SK-MEL-5 (cell line): ENCODE results near the gene KIAA0513. TPM values are rescaled to one million over a fixed set of nuclear protein-coding genes. Genes with fewer than 3 reads are reported as not detected.

Experiments
- DNase-seq: peaks from one replicate; pipeline ENCODE4 v3.0.0-alpha.2; 2016; ENCODE audit warnings: low read depth, low spot score
- in situ Hi-C: cut with HindIII; loops from 2 replicates; pipeline ENCODE4 v1.10.0; 2016; ENCODE audit warnings: low sequenced_read_pairs, high pct_unique_total_duplicates, low pct_unique_long_range_greater_than_20kb
- total RNA-seq: library from RNA; depleted of rRNA; stranded (reverse); fragments of >200 nt; shearing (Covaris generic); gene quantifications from 2 replicates; pipeline ENCODE4 v1.2.3, GENCODE V29; 2014

KIAA0513 gene
- total RNA-seq, 1 experiment from 2014 or later = 2.9 TPM

DNA sequence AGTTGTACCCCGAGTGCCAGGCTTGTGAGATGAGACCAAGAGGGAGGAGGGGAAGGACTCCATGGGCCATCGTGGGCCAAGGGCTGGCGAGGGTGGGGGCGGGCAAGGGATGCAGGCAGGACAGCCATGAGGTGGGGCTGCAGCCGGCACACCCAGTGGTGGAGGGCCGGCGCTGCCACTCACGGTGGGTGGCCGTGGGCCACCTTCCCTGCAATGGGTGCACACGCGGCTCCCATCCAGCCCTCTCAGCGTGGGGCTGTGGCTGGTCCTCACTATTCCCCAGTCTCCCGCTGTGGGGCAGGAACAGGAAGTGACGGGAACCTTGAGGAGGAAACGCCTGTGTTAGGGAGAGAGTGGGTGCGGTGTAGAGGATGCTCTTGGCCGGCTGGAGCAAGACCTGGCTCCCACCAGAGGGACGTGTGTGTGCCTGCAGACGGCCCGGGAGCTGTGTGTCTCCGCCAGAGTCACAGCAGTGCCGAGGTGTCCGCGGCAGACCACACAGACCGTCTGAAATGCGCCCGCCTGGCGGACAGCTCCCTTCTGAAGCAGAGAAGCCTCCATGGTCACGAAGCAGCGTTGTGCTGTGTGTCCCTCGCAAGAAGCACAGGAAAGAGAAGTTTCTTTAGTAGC is 61.1 kb downstream of the KIAA0513 start:
- in situ Hi-C loops = no loop called here
- DNase-seq = no peak

GRCh38 chr16:85089525-85089924 is 61.9 kb downstream of the KIAA0513 start:
- no peak for DNase-seq
- in situ Hi-C loops = no loop called here

DNA sequence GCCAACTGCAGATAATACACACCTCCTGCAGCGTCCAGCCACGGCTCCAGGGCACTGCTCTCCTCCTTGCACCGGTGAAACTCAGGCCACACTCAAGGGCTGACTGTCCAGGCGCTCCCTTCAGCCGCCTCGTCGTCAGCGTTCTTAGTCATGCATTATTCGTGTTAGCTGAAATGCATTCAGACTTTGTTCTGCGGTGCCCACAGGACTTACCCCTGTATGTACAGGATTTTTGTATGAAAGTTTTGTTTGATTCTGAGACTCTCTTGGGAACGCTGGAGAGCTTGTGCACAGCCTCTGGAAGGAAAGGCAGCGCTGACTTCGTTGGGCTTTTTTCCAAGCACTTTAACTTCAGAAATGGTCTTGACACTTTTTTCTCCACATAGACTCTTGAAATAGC is 62.6 kb downstream of the KIAA0513 start:
- DNase-seq = peak; percentile 16

GRCh38 chr16:85090873-85091521 is 63.4 kb downstream of the KIAA0513 start:
- in situ Hi-C loops = no loop called here
- no peak for DNase-seq

More for the DNA sequence above, 62.6 kb downstream of the KIAA0513 start:
- in situ Hi-C loops = no loop called here

DNA sequence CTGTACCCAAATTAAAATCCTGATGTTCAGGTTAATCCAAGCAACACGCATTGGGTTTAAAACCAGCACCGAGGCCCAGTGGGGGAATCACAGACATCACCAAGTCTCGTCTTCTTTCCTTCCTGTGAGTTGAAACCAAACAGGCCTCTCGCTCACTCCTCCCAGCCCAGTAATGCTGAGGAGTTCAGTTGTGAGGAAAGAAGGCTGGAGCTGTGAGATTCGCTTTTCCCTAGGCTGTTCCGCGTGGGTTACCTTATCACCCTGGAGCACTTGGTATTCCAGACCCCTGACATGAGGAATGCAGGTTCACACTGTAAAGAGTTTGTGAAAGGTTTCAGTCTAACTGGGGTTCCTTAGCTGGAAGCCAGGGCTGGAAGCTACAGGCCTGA is 63.9 kb downstream of the KIAA0513 start:
- no peak for DNase-seq
- in situ Hi-C loops = no loop called here

- in situ Hi-C loops = no loop called here
- no peak for DNase-seq
Observed at GRCh38 chr16:85092309-85092708, 64.7 kb downstream of the KIAA0513 start.

GRCh38 chr16:85092851-85093250 is 65.3 kb downstream of the KIAA0513 start:
- in situ Hi-C loops = no loop called here
- no peak for DNase-seq

- DNase-seq = no peak
- in situ Hi-C loops = no loop called here
Observed at GRCh38 chr16:85093705-85094104, 66.1 kb downstream of the KIAA0513 start.

DNA sequence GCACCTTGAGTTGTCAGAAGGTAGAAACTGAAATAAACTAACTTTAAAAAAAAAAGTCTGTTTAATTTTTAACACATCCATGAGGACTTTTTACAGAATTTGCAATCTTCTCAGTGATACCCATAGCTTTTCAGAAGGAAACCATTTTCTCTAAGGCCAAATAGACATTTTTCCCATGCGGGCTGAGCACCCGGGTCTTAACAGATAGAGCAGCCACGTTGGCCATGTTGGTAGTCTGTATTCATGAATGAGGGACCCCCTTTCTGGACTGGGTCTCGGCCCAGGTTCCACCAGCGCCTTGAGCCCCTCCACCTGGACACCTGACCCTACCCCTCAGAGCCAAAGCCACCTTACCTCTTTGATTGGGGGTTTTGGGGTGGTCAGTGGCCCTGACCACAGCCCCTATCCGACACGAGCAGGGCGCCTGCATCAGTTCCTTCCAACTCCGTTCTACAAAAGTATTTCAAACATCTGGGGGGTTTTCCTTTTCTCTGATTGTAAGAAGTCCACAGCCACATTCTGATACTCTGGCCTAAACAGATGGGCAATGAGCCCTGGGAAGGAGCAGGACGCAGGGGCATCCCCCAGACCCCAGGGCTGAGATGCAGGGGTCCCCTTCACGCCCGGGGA is 66.7 kb downstream of the KIAA0513 start:
- DNase-seq = no peak
- in situ Hi-C loops = no loop called here

DNA sequence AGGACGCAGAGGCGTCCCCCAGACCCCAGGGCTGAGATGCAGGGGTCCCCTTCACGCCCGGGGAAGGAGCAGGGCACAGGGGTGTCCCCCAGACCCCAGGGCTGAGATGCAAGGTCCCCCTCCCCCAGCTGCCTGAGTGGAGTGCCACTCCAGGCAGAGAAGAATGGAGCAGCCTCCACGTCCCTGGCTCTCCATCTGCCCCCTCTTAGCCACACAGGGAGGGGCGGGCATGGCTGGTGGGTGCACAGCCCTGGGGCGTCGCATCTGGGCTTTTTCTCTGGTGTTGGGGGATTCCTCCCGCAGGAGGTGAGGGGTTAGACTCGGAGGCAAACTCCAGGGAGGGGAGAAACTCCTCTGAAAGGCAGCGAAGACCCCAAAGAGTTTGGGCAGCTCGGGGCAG is 67.2 kb downstream of the KIAA0513 start:
- DNase-seq = no peak
- in situ Hi-C loops = no loop called here

DNA sequence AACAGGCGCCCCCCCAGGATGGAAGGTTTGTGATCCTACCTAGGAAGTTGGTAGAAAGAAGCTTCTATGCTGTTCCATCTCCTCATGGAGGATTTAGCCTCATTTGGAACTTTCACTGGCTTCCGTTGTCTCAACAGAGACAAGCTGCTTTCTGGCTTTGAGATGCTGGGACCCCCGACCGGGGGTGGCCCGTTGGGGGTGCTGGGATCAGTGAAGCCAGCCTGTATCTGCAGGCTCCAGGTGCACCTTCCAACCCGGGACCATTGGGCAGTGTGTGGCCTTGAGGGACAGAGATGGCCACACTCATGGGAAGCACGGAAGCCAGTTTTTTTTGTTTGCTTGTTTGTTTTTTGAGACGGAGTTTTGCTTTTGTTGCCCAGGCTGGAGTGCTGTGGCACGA is 69.3 kb downstream of the KIAA0513 start:
- DNase-seq = no peak
- in situ Hi-C loops = no loop called here

DNA sequence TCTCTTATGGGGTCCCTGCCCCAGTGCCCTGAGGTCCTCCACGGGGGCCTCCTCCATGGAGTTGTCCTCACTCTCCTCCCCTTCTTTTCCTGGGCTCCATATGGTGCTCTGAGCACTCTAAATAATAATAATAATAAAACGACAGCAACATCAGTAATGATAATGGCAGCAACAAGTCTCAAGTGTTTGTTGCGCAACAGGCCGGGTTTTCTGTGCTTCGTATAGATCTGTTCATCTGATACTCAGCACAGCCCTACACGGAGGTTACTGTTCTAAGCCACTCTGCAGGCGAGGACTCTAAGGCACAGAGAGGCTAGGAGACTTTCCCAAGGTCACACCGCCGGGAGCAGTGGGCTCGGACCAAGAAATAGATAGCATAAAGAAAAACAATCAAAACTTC is 71.0 kb downstream of the KIAA0513 start:
- DNase-seq = no peak

DNA sequence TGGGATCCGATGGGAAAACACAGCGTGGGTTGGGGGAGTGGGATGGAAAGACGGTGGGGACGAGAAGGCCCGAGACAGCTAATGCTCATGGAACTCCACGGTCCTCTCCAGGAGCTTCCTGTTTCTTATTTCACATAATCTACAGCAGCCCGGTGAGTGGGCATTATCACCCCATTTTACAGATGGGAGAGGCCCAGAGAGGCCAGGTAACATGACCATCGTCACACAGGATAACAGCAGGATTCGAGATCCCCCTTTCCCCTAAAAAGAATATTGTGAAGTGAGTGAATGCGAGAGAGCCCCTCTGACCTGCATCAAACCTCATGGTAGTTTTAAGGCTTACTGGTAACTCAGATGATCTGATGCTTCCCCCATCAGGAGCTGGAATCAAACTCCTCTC is 72.7 kb downstream of the KIAA0513 start:
- no peak for DNase-seq
- in situ Hi-C loops = no loop called here

More for the DNA sequence above, 71.0 kb downstream of the KIAA0513 start:
- in situ Hi-C loops = no loop called here

DNA sequence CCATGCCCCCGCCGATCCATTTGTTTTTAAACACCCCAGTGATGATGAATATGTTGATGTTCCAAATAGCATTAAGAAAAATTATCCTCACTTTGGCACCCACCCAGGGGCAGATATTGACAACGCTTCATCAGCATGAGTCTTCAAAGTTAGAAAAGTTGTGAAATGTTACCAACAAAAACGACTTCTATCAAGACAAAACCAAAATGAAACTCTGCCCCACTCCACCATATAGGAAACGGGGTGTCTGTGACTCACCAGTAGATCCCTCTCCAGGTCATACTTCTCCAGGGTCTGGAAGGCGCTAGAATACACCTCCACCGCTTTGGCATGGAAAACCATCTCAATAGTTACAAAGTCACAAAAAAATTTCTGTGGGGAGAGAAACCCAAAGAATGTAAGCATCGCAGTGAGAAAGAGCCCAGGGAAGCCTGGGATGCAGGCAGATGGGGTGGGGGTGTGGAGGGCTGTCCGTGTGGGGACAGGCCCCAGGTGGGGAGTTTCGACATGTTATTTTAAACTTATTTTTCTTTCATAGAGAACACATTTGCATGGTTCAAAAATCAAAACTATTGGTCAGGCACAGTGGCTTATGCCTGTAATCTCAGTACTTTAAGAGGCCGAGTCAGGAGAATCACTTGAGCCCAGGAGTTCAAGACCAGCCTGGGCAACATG is 74.5 kb downstream of the KIAA0513 start:
- in situ Hi-C loops = no loop called here
- DNase-seq = no peak

DNA sequence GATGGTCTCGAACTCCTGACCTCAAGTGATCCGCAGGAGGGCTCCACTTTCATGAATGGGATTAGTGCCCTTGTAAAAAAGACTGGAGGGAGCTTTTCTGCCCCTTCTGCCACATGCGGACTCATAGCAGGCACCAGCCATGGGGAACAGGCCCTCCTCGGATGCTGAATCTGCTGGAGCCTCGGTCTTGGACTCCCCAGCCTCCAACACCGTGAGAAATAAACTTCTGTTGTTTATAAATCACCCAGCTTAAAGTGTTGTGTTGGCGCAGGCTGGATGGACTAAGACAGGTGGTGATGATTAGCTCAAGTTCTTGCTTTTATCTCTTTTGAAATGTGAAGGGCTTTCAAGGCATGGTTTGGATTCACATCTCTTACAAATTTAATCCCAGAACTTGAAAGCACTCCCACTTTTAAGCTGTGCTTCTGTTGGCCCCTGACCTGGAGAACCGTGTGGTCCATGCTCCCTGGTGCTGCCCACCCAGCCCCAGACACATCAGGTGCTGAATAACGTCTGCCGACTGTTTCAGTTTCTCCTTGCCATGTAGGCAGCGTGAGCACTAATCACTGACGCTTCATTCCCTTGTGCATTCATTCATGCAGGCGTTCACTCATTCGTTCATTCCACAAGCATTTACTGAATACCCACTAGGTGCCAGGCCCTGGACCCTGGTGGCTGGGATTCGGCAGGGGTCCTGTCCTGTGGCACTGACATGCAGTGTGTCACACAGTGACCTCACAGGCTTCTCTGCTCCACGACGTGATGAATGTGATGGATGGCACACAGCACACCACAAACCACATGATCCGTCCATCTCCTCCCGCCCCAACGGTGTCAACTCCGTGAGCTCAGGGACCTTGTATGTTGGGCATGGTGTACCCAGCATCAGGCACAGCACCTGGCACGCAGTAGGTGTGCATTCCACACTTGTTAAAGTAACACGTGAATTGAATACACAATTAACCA is 75.8 kb downstream of the KIAA0513 start:
- in situ Hi-C loops = no loop called here
- DNase-seq = no peak

GRCh38 chr16:85104147-85104546 is 76.6 kb downstream of the KIAA0513 start:
- in situ Hi-C loops = no loop called here

GRCh38 chr16:85104821-85105391 is 77.3 kb downstream of the KIAA0513 start:
- no peak for DNase-seq
- in situ Hi-C loops = no loop called here

More at GRCh38 chr16:85104147-85104546, 76.6 kb downstream of the KIAA0513 start:
- no peak for DNase-seq
